WTC11 (cell line): ENCODE data around the gene TEX54.

Source experiments
- CTCF ChIP-seq: fragments of 200-600 bp; IDR thresholded peaks from 2 replicates; pipeline ENCODE4 v1.8.0; 2022; ENCODE audit warnings: antibody characterized with exemption
- FOXJ3 ChIP-seq: sonication (generic); formaldehyde crosslinking; IDR thresholded peaks from 2 replicates; pipeline ENCODE4 v1.9.0; 2021; ENCODE audit warnings: missing genetic modification reagents, mild to moderate bottlenecking, borderline replicate concordance
- KAT7 ChIP-seq: sonication (generic); formaldehyde crosslinking; IDR thresholded peaks from 2 replicates; pipeline ENCODE4 v1.8.1; 2023; ENCODE audit warnings: missing genetic modification reagents, mild to moderate bottlenecking, borderline replicate concordance
- SMAD3 ChIP-seq: sonication (generic); formaldehyde crosslinking; IDR thresholded peaks from 2 replicates; pipeline ENCODE4 v1.8.0; 2022; ENCODE audit warnings: missing genetic modification reagents, mild to moderate bottlenecking, borderline replicate concordance
- TEAD4 ChIP-seq: sonication (generic); formaldehyde crosslinking; IDR thresholded peaks from 2 replicates; pipeline ENCODE4 v1.8.0; 2022; ENCODE audit warnings: mild to moderate bottlenecking, missing genetic modification reagents

- TF ChIP-seq CTCF, result no peak
- 0 out of 2 replicates have a peak, but pooled peaks have one; percentile 76 for TF ChIP-seq KAT7
- TF ChIP-seq SMAD3 (CRISPR knock-in tag), result 0 out of 2 replicates have a peak, but pooled peaks have one; percentile 48
- no peak for TF ChIP-seq TEAD4 (CRISPR knock-in tag)
- TF ChIP-seq FOXJ3 (CRISPR knock-in tag), result no peak
These were observed 41.0 kb downstream of the TEX54 start, which contains the start of gene TMEM223 for GRCh38 chr11:62791501-62792201.
